ENCODE data around the gene ACADL.
A peak's percentile ranks its signal among the peaks of the same experiment; 100 is the strongest.

Gene ACADL

DNA sequence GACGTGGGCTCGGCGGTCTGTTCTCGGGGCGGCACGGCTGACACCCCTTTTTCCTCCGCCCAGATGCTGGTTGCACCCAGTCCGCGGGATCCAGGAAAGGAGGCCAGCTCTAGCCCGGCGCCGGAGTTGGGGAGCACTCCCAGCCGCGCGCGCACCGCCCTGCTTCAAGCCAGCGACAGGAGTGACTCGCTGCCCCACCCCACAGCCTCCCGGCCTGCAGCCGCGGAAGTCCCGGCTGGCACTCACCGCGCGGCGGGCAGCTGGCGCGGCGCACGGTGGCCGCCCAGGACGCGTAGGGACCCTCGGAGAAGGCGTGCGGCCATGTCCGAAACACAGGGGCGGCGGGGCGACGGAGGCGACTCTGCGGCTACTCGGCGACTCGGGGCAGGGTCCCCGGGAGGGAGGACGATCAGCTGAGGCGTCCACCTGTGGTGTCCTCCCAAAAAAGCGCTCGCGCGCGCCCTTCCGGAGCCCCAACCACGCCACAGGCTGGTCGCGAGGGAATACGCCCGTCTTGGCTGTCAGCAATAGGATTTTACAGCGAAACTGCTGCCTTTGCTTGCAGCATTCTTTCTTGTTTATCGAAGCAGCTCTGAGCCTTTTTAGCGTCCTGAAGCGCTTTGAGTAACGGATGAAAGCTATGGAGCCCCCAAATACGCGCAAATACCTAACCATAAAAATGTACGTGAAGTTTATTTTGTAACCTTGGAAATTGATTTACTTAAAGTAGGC lies at the start of gene ACADL:
Gene ACADL (minus strand): TSS at position 507 of the 732 bp plus-strand sequence. CDS start 184 bp downstream, at position 323.
- DNase-seq (ENCODE audit: low read depth), result peak; percentile 28

- no peak for DNase-seq (ENCODE audit: low read depth)
Measured at GRCh38 chr2:210271300-210271699, 46.1 kb upstream of the ACADL start.

GRCh38 chr2:210269148-210269547 lies 43.9 kb upstream of the ACADL start:
- no peak for DNase-seq (ENCODE audit: low read depth)

- DNase-seq (ENCODE audit: low read depth), result no peak
Measured at GRCh38 chr2:210268281-210268680, 43.0 kb upstream of the ACADL start.

DNA sequence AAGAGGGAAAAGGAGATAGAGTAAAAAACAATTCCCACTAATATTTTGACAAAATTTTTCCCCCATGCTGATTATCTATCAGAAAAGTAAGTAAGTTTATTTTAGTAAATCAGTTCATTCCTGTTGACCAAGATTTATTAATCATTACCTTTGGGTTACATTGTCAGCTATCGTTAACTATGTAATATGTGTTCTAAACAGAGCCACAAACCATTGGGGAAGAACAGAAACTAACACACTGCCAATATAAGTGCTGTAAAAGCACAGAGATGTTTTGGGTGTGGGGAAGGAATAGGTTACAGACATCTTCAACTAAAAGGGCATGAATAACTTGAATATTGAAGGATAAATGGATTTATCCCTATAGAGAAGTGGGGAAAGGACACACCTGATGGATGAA lies 42.5 kb upstream of the ACADL start:
- DNase-seq (ENCODE audit: low read depth), result no peak

GRCh38 chr2:210264282-210264681 lies 39.0 kb upstream of the ACADL start:
- DNase-seq (ENCODE audit: low read depth), result no peak

DNA sequence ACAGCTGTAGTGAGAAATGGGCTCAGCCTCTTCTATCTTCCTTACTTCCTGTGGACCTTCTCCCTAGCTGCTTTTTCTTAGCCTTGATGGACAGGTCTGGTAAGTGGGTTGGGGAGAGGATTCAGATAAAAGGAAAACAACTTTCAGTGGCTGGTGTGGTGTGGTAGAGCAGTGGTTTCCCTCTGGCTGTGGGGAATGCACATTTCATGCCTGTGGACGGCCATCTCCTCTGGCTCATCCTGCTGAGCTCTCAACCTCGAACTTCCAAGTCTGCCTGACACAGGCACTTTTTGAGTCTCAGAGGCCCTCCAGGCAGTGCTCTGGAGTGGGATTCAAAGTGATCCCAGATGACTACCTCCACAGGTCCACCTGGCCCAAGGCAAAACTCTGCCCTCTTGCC lies 38.6 kb upstream of the ACADL start:
- no peak for DNase-seq (ENCODE audit: low read depth)

DNA sequence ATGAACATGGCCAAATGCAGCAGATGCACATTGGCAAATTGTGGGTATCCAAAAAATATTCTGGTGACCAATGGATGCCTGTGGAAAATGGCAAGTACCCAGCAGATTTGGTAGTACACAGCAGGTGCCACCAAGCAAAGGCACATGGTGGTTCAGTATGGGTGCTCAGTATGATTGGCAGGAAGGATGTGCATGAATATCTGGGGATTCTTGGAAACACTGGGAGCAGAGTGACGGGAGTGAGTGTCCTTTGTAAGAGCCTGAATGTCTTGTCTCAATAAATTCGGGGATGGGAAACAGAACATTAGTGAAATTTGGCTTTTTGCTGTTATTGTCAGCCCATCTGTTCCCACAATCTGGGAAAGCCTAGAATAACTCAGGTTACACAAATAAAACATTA lies 36.8 kb upstream of the ACADL start:
- no peak for DNase-seq (ENCODE audit: low read depth)

DNA sequence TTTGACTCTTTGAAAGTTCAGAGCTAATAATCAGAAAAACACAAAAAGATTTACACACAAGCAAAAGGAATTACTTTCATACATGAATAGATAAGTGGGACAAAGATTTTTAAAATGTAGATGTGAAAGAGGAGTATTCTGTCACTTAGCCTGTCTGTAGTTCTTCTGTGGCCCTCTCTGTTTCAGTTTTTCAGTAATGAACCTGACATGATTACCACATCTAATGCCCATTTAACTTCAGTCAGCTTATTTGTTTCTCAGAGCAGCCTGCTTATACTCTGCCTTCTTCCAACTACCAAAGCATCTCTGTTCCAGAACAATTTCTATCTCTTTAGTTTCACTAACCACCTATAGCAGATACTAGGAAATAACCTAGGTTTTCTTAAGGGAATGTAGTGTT lies 34.4 kb upstream of the ACADL start:
- DNase-seq (ENCODE audit: low read depth), result no peak

DNA sequence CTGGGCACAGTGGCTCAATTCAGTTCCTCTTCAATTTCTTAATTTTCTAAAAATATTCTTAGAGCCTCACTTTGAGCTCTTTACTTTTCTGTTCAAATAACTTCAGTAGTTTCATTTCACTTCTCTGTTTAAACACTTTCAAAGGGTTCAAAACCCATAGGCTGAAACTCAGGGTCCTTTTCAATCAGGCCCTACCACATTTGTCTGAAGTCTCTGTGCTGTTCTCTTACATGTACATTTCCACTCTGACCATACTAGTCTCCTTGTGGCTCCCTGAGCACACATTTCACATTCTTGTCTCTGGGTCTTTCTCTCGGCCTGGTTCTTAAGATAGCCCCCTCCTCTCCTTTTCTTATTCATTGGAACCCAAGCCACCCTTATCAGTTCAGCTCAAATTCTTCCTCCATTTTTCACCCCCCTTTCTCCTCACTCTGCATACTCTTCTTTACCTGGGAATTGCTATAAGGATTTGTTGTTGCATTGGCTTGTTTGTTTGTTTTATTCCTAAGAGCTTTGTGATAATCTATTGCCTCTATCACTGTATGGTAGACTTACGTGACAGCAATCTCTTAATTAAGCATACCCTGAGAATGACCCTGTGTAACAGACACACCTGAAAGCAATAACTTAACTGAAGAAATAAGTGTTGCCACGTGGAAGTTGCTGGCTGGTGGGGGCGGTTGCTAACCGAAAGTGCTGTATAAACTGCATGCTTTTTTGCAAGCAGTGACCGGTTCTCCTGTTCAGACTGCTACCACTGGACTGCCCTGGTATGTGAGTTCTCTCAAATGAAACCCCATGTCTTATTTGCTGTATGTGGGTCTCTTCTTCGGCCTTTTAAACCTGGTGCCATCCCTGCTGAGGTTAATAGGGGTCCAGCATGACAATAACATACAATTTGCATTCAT lies 27.7 kb upstream of the ACADL start:
- no peak for DNase-seq (ENCODE audit: low read depth)

DNA sequence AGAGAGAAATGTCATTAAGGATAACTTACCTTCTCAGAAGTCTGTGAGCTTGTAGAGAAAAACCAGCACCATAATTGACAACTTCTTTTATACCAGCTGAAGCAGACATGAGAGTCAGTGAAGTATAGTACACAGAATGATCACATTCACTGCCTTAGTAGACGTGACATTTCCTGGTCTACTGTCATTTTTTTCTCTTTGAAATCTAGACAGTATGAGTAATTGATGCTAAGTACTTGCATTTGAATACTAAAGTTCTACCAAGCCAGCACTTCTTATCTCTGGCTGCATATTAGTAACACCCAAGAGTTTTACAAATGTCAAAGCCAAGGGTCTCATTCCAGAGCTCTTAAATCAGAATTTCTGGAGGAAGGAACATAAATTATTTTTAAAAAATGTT lies 25.4 kb upstream of the ACADL start:
- DNase-seq (ENCODE audit: low read depth), result no peak

GRCh38 chr2:210233487-210233886 lies 8.2 kb upstream of the ACADL start:
- DNase-seq (ENCODE audit: low read depth), result no peak

DNA sequence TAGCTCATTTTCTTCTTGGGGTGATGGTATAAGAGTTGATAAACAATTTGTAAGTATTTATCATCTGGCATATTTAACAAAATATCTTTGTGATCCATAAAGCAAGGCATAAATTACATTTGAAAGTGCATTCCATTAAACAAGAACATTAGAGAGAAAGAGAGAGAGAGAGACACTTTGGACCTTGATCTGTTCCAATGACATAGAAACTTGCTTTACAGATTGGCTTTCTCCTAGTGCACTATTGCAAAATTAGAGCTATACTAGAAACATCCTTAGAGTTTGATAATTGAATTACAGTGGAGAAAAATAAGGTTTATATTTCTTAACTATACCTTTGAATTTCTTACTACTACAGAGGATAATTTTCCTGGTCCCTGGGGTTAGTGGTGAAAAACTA lies 5.7 kb upstream of the ACADL start:
- DNase-seq (ENCODE audit: low read depth), result no peak

GRCh38 chr2:210230518-210230917 lies 5.3 kb upstream of the ACADL start:
- no peak for DNase-seq (ENCODE audit: low read depth)

GRCh38 chr2:210228586-210228985 lies 3.3 kb upstream of the ACADL start:
- DNase-seq (ENCODE audit: low read depth), result no peak

DNA sequence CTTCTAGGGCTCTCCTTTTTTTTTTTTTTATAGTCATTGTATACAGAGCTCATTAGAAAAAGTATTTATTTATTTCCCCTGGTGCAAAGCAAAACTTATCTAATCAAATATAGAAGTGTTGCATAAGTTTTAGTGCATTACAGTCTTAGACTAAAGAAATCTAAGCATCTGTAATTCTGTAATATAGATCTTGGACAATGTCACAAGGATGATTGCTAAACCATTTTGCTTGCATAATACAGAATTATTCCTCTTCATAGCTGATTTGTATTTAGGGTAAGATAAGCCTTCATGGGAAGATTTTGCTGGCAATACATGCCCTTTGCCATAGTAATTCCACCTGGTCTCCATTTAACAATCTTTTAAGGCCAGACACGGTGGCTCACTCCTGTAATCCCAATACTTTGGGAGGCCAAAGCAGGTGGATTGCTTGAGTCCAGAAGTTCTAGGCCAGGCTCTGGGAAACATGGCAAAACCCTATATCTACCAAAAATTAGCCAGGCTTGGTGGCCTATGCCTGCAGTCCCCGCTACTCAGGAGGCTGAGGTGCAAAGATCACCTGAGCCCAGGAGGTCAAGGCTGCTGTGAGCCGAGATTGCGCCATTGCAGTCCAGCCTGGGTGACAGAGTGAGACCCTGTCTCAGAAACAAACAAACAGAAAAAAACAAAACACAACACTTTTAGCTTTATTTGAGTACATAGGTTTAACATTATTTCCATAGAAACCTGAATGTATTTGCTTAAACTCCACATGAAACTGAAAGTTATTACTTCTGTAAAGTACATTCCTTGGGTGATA lies 2.2 kb upstream of the ACADL start:
- no peak for DNase-seq (ENCODE audit: low read depth)

- DNase-seq (ENCODE audit: low read depth), result no peak
Measured at GRCh38 chr2:210226223-210226622, 976 bp upstream of the ACADL start.

GRCh38 chr2:210224591-210224940 lies 681 bp downstream of the ACADL start:
- DNase-seq (ENCODE audit: low read depth), result no peak

- no peak for DNase-seq (ENCODE audit: low read depth)
Measured at GRCh38 chr2:210215120-210215519, 10.1 kb downstream of the ACADL start.

- DNase-seq (ENCODE audit: low read depth), result no peak
Measured at GRCh38 chr2:210210185-210210584, 15.1 kb downstream of the ACADL start.

GRCh38 chr2:210207929-210208328 lies 17.3 kb downstream of the ACADL start:
- DNase-seq (ENCODE audit: low read depth), result no peak

DNA sequence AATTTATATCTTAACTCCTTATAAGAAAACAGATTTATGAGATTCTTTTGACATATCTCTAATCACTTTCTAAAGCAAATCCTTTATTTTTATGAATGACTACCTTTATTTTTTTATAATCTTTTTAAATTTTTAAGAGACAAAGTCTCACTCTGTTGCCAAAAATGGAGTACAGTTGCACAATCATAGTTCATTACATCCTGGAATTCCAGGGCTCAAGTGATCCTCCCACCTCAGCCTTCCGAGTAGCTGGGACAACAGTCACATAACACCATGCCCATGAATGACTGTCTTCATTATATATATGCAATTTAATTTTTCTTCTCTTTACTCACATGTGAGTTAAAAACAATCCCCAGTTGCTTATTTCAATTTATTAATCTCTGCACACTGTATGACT lies 21.7 kb downstream of the ACADL start:
- DNase-seq (ENCODE audit: low read depth), result no peak

GRCh38 chr2:210203147-210203546 lies 22.1 kb downstream of the ACADL start:
- DNase-seq (ENCODE audit: low read depth), result no peak
